H1 (cell line): ENCODE data around the gene COMMD8. TPM values are rescaled to one million over a fixed set of nuclear protein-coding genes. Genes with fewer than 3 reads are reported as not detected.

Source experiments
- CBX5 ChIP-seq: fragments of 300-800, 300-1000 bp; sonication (generic); IDR thresholded peaks from 2 replicates; pipeline ENCODE4 v1.7.1; 2016; ENCODE audit warnings: antibody characterized with exemption, low read length, low read depth
- polyA plus RNA-seq, 7 experiments: library from polyadenylated mRNA; depleted of rRNA in 3 of 7; stranded (reverse) in 5 of 7; unstranded in 2 of 7; fragments of >200 nt in 5 of 7; fragments of 200-250 nt in 2 of 7; gene quantifications; 1 replicate in 5 of 7; 2 replicates in 1 of 7; 4 replicates in 1 of 7; pipeline versions ENCODE4 v1.2.1 to v1.2.3, GENCODE V29; 2011 to 2013; ENCODE audit warnings: missing spikeins in 2 of 7, mixed read lengths in 2 of 7
- total RNA-seq: library from RNA; stranded (reverse); fragmentation: NEBNext Ultra II Directional; extraction: Animal tissue kit (Norgen Biotek cat#: 25700); gene quantifications from 2 replicates; pipeline ENCODE4 v1.2.1, GENCODE V29; 2021

The COMMD8 gene
- total and polyA plus RNA-seq, 2 of the 8 experiments (the other 6 are each of a cell fraction or from before 2014, with no cell fraction given), result 1.6 to 7.2 TPM

GRCh38 chr4:47466056-47466785 is 2.7 kb upstream of the COMMD8 start (continued):
- TF ChIP-seq CBX5, result no peak
